Nephron (organoid): Measurements from ENCODE around the gene TEX35.

ENCODE experiments used
- H3K27ac Mint-ChIP-seq, 3 experiments: 2 replicates each; pipeline ENCODE4 v1.8.0; 2020; ENCODE audit warnings: mixed read lengths in 3 of 3, mild to moderate bottlenecking in 2 of 3, moderate library complexity in 1 of 3
- H3K27me3 Mint-ChIP-seq: 2 replicates; pipeline ENCODE4 v1.8.0; 2021; ENCODE audit warnings: low read depth, mild to moderate bottlenecking, moderate library complexity, mixed read lengths
- H3K36me3 Mint-ChIP-seq: 2 replicates; pipeline ENCODE4 v1.8.0; 2020; ENCODE audit warnings: low read depth, mixed read lengths
- H3K4me1 Mint-ChIP-seq: 2 replicates; pipeline ENCODE4 v1.8.0; 2020; ENCODE audit warnings: mixed read lengths
- H3K4me3 Mint-ChIP-seq, 3 experiments: 2 replicates each; pipeline ENCODE4 v1.8.0; 2020; ENCODE audit warnings: mild to moderate bottlenecking in 3 of 3, mixed read lengths in 3 of 3, moderate library complexity in 2 of 3
- H3K9me3 Mint-ChIP-seq: 2 replicates; pipeline ENCODE4 v1.8.0; 2020; ENCODE audit warnings: mixed read lengths
- CTCF ChIP-seq, 3 experiments: fragments of 200-600 bp; sonication (generic); IDR thresholded peaks; one replicate each; pipeline ENCODE4 v1.5.0; 2021; ENCODE audit warnings: antibody characterized with exemption in 3 of 3; ENCODE audit not compliant: unreplicated experiment in 3 of 3

TEX35 gene

GRCh38 chr1:178490967-178491366, 21.9 kb upstream of the TEX35 start:
- no peaks in the 10 kb centered on the region for H3K4me1 Mint-ChIP-seq
- H3K27me3 Mint-ChIP-seq, result peaks cover 4% of the 10 kb centered on the region

GRCh38 chr1:178491721-178492120, 21.2 kb upstream of the TEX35 start:
- no peak overlapping the region for H3K4me3 Mint-ChIP-seq
- H3K4me1 Mint-ChIP-seq, result no peaks in the 10 kb centered on the region
- peaks cover 4% of the 10 kb centered on the region for H3K27me3 Mint-ChIP-seq
- no peak overlapping the region for H3K27ac Mint-ChIP-seq
- H3K9me3 Mint-ChIP-seq, result no peaks in the 10 kb centered on the region
- no peaks in the 10 kb centered on the region for H3K36me3 Mint-ChIP-seq
- TF ChIP-seq CTCF (IDR thresholded peaks at IDR 0.05; ENCODE audit: unreplicated experiment in 3 of 3), result no peak

More at GRCh38 chr1:178490967-178491366, 21.9 kb upstream of the TEX35 start:
- Mint-ChIP-seq H3K9me3 (no peaks in the 10 kb centered on the region), H3K4me3 (no peak overlapping the region), H3K36me3 (no peaks in the 10 kb centered on the region), H3K27ac (no peak overlapping the region)
- no peak for TF ChIP-seq CTCF (IDR thresholded peaks at IDR 0.05; ENCODE audit: unreplicated experiment in 3 of 3)

GRCh38 chr1:178492341-178492740, 20.6 kb upstream of the TEX35 start:
- Mint-ChIP-seq H3K36me3 (no peaks in the 10 kb centered on the region), H3K27me3 (peaks cover 4% of the 10 kb centered on the region), H3K4me3 (no peak overlapping the region), H3K9me3 (no peaks in the 10 kb centered on the region), H3K4me1 (no peaks in the 10 kb centered on the region), H3K27ac (no peak overlapping the region)
- no peak for TF ChIP-seq CTCF (IDR thresholded peaks at IDR 0.05; ENCODE audit: unreplicated experiment in 3 of 3)

- Mint-ChIP-seq H3K27me3 (peaks cover 4% of the 10 kb centered on the region), H3K27ac (no peak overlapping the region), H3K9me3 (no peaks in the 10 kb centered on the region), H3K4me3 (no peak overlapping the region), H3K36me3 (no peaks in the 10 kb centered on the region), H3K4me1 (no peaks in the 10 kb centered on the region)
- no peak for TF ChIP-seq CTCF (IDR thresholded peaks at IDR 0.05; ENCODE audit: unreplicated experiment in 3 of 3)
Measured at GRCh38 chr1:178493301-178493741, 19.6 kb upstream of the TEX35 start.

- H3K27ac Mint-ChIP-seq, result no peak overlapping the region
- no peaks in the 10 kb centered on the region for H3K36me3 Mint-ChIP-seq
- no peak for TF ChIP-seq CTCF (IDR thresholded peaks at IDR 0.05; ENCODE audit: unreplicated experiment in 3 of 3)
- H3K9me3 Mint-ChIP-seq, result no peaks in the 10 kb centered on the region
- peaks cover 4% of the 10 kb centered on the region for H3K27me3 Mint-ChIP-seq
- H3K4me1 Mint-ChIP-seq, result no peaks in the 10 kb centered on the region
- no peak overlapping the region for H3K4me3 Mint-ChIP-seq
Measured at GRCh38 chr1:178494569-178494971, 18.3 kb upstream of the TEX35 start.

- no peak overlapping the region for H3K4me3 Mint-ChIP-seq
- H3K9me3 Mint-ChIP-seq, result no peaks in the 10 kb centered on the region
- peaks cover 3% of the 10 kb centered on the region for H3K27me3 Mint-ChIP-seq
- H3K4me1 Mint-ChIP-seq, result no peaks in the 10 kb centered on the region
- no peaks in the 10 kb centered on the region for H3K36me3 Mint-ChIP-seq
- H3K27ac Mint-ChIP-seq, result no peak overlapping the region
- no peak for TF ChIP-seq CTCF (IDR thresholded peaks at IDR 0.05; ENCODE audit: unreplicated experiment in 3 of 3)
Measured at GRCh38 chr1:178495158-178495557, 17.8 kb upstream of the TEX35 start.
